Natural killer cell (primary cell): ENCODE measurements around the gene NAT14. TPM values are rescaled to one million over a fixed set of nuclear protein-coding genes. Genes with fewer than 3 reads are reported as not detected.

ENCODE experiments used
- ATAC-seq, 3 donors: fragments of 150-1000 bp in 2 of 3; fragments of 200-7000 bp in 1 of 3; cut with Tn5 transposase; 1 replicate in 1 of 3; 2 replicates in 2 of 3; pipeline ENCODE4 v1.10.0; 2021; ENCODE audit warnings: mild to moderate bottlenecking in 2 of 3, moderate library complexity in 2 of 3
- DNase-seq, 2 donors: peaks; one replicate each; pipeline versions ENCODE4 v3.0.0 to v3.0.0-alpha.2; 2013 to 2021; ENCODE audit warnings: mixed read lengths in 1 of 2
- H3K27ac ChIP-seq: one replicate; pipeline ENCODE4 v1.5.1; 2013; ENCODE audit warnings: mild to moderate bottlenecking, low read length
- H3K27me3 ChIP-seq: one replicate; pipeline ENCODE4 v1.6.1; 2013; ENCODE audit warnings: low read length; ENCODE audit not compliant: control insufficient read depth, insufficient read depth
- H3K36me3 ChIP-seq: one replicate; pipeline ENCODE4 v1.6.1; 2013; ENCODE audit warnings: low read length; ENCODE audit not compliant: control insufficient read depth, insufficient read depth
- H3K4me1 ChIP-seq: one replicate; pipeline ENCODE4 v1.6.1; 2013; ENCODE audit warnings: low read length; ENCODE audit not compliant: control insufficient read depth, insufficient read depth
- H3K4me3 ChIP-seq: one replicate; pipeline ENCODE4 v1.5.1; 2013; ENCODE audit warnings: low read length
- H3K9me3 ChIP-seq: one replicate; pipeline ENCODE4 v1.6.1; 2013; ENCODE audit warnings: low read length; ENCODE audit not compliant: control insufficient read depth, insufficient read depth
- H3K27ac Mint-ChIP-seq, 2 donors: one replicate each; pipeline ENCODE4 v1.8.0; 2022; ENCODE audit warnings: mild to moderate bottlenecking in 2 of 2, mixed read lengths in 2 of 2, moderate library complexity in 1 of 2
- H3K27me3 Mint-ChIP-seq, 2 donors: one replicate each; pipeline ENCODE4 v1.8.0; 2022; ENCODE audit warnings: low read depth in 2 of 2, mixed read lengths in 2 of 2
- H3K36me3 Mint-ChIP-seq: one replicate; pipeline ENCODE4 v1.8.0; 2022; ENCODE audit warnings: mixed read lengths
- H3K4me1 Mint-ChIP-seq, 2 donors: one replicate each; pipeline ENCODE4 v1.8.0; 2022; ENCODE audit warnings: mixed read lengths in 2 of 2
- H3K4me3 Mint-ChIP-seq: one replicate; pipeline ENCODE4 v1.8.0; 2022; ENCODE audit warnings: mild to moderate bottlenecking, moderate library complexity, mixed read lengths
- H3K9me3 Mint-ChIP-seq, 2 donors: one replicate each; pipeline ENCODE4 v1.8.0; 2022; ENCODE audit warnings: mixed read lengths in 2 of 2
- WGBS: methylation state at CpG from one replicate; pipeline ENCODE4 v1.1.7; 2013; ENCODE audit warnings: missing lambda C conversion rate; ENCODE audit not compliant: insufficient coverage; 5-methylcytosine and 5-hydroxymethylcytosine counted together
- intact Hi-C: fragments of 100-400 bp; cut with micrococcal nuclease; formaldehyde crosslinking; loops from one replicate; pipeline ENCODE4 v1.14.2; 2022
- total RNA-seq, 4 donors: library from RNA; stranded (reverse); fragments of 120-200 nt in 1 of 4; gene quantifications; one replicate each; pipeline versions ENCODE4 v1.2.3 to v1.2.4, GENCODE V29; 2013 to 2022
- TF ChIP-seq, protein P1 (sequence below): fragments of 200-600 bp; IDR thresholded peaks from one replicate; pipeline ENCODE4 v1.8.0; 2022; ENCODE audit warnings: antibody characterized with exemption

Gene NAT14
- total RNA-seq, 3 donors from 2014 or later (not counting 1 experiment from before 2014, with no cell fraction given): 8.7 to 12.5 (median 8.8) TPM

DNA sequence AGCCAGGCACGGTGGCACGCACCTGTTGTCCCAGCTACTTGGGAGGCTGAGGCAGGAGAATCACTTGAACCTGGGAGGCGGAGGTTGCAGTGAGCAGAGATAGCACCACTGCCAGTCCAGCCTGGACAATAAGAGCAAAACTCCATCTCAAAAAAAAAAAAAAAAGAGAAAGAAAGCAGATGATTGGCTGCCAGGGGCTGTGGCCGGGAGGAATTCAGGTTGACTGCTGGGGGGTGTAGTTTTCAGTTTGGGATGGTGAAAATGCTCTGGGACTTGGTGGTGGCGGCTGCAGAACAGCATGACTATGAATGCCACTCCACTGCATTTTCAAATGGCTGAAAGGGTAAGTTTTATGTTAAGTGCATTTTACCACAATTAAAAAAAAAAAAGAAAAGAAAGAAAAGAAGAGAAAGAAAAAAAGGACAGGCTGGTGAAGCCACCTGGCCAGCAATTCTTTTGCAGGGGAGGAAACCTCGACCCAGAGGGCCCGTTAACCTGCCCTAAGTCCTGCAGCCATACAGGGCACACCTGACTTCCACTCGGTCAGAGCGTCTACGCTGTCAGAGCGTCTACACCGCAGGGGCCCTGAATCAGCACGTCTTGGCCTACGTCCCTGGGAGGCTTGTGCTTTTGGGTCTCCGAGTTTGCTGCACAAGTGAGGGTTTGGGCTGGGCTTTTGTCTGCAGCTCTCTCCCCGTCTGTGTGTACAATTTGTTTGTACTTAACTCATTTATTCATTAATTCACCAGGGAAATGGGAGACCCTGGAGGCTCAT is 27.1 kb upstream of the NAT14 start:
- Histone ChIP-seq H3K36me3 (no peaks in the 10 kb centered on the region), H3K27me3 (peaks cover 3% of the 10 kb centered on the region), H3K27ac (no peak overlapping the region), H3K9me3 (no peaks in the 10 kb centered on the region), H3K4me3 (no peak overlapping the region), H3K4me1 (peaks cover 15% of the 10 kb centered on the region)
- Mint-ChIP-seq H3K36me3 (no peaks in the 10 kb centered on the region), H3K27ac (no peak overlapping the region), H3K9me3 (no peaks in the 10 kb centered on the region), H3K4me3 (no peak overlapping the region), H3K4me1 (peaks cover 24 to 33% of the 10 kb centered on the region in 2 donors), H3K27me3 (peaks cover 0 to 15% of the 10 kb centered on the region in 2 donors)
- TF ChIP-seq, protein P1, sequence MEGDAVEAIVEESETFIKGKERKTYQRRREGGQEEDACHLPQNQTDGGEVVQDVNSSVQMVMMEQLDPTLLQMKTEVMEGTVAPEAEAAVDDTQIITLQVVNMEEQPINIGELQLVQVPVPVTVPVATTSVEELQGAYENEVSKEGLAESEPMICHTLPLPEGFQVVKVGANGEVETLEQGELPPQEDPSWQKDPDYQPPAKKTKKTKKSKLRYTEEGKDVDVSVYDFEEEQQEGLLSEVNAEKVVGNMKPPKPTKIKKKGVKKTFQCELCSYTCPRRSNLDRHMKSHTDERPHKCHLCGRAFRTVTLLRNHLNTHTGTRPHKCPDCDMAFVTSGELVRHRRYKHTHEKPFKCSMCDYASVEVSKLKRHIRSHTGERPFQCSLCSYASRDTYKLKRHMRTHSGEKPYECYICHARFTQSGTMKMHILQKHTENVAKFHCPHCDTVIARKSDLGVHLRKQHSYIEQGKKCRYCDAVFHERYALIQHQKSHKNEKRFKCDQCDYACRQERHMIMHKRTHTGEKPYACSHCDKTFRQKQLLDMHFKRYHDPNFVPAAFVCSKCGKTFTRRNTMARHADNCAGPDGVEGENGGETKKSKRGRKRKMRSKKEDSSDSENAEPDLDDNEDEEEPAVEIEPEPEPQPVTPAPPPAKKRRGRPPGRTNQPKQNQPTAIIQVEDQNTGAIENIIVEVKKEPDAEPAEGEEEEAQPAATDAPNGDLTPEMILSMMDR: no peak
- no peak for ATAC-seq
- intact Hi-C loops: no loop called here
- no peak for DNase-seq
- 85% methylated on average over 15 of the region's 16 CpGs for WGBS

DNA sequence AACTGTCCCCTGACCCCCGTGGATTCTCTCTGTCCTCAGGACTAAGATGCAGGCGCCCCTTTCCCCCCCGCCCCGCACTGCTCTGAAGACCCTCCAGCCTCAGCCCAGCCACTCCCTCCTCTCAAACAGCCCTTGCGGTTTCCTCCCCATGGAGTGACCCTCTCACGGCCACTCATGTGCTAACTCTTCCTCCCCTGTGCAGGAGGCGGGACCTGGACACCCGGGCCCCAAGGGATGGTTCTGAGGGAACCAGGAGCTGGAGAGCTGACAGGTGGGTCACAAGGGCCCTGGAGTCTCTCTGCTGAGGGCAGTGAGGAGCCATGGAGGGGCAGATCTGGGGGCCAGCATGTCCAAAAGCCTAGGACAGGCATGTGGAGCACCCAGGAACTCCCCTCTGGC is 25.4 kb upstream of the NAT14 start:
- no peak for DNase-seq
- H3K27me3 Mint-ChIP-seq: peaks cover 0 to 3% of the 10 kb centered on the region in 2 donors

DNA sequence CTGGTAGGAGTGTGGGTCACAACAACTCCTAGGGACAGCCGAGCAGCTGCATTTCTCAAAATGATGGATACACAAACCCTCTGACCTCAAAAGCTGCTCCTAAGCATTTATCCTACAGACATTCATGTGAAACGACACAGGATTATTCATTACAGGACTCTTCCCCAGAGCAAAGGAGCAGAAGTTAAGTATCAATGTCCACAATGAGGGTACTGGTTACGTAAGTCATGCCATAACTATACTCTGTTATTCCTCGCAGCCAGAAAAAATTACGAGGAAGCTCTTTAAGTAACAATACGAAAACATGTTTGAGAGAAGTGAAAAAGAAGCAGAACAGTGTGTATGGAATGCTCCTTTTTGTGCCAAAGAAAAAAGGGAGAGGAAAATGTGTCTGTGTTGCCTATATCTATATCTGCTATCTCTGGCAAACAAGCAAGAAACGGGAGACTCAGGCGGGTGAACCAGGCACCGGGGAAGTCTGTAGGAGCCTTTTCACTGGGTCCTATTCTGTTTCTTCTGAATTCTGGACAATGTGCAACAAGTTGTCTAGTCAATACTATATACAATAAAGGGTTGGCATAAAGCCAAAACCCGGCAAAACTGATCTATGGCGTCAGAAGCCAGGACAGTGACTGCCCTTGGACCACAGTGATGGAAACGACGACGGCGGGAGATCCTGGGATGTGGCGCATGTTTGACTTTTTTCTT is 24.9 kb upstream of the NAT14 start:
- no peaks in the 10 kb centered on the region for H3K27me3 ChIP-seq
- no peak overlapping the region for H3K4me3 ChIP-seq
- WGBS: 87% methylated on average over 16 of the region's 16 CpGs
- Mint-ChIP-seq H3K27me3 (peaks cover 0 to 3% of the 10 kb centered on the region in 2 donors), H3K4me3 (peak overlapping the region; percentile 95), H3K4me1 (peaks cover 24 to 32% of the 10 kb centered on the region in 2 donors), H3K36me3 (no peaks in the 10 kb centered on the region), H3K9me3 (no peaks in the 10 kb centered on the region), H3K27ac (peak overlapping the region; percentile 31 to 92)
- no peaks in the 10 kb centered on the region for H3K9me3 ChIP-seq
- H3K27ac ChIP-seq: no peak overlapping the region
- H3K36me3 ChIP-seq: no peaks in the 10 kb centered on the region
- ATAC-seq (no peak), DNase-seq (no peak)
- intact Hi-C loops: loop anchor here (2.0 kb wide), 1 partner anchor 17 kb away; the partner anchor contains the start of gene ZNF628
- TF ChIP-seq, protein P1: no peak
- H3K4me1 ChIP-seq: peaks cover 15% of the 10 kb centered on the region

More for the DNA sequence above, 25.4 kb upstream of the NAT14 start:
- no peaks in the 10 kb centered on the region for H3K9me3 ChIP-seq
- H3K4me3 ChIP-seq: no peak overlapping the region
- peak overlapping the region in 1 of 2 donors; percentile 92 for H3K27ac Mint-ChIP-seq
- H3K36me3 ChIP-seq: no peaks in the 10 kb centered on the region
- H3K4me1 Mint-ChIP-seq: peaks cover 24 to 32% of the 10 kb centered on the region in 2 donors
- intact Hi-C loops: no loop called here
- H3K36me3 Mint-ChIP-seq: no peaks in the 10 kb centered on the region
- H3K4me1 ChIP-seq: peaks cover 15% of the 10 kb centered on the region
- no peak overlapping the region for H3K4me3 Mint-ChIP-seq
- TF ChIP-seq, protein P1: no peak
- no peaks in the 10 kb centered on the region for H3K27me3 ChIP-seq
- no peaks in the 10 kb centered on the region for H3K9me3 Mint-ChIP-seq
- 86% methylated on average over 8 of the region's 8 CpGs for WGBS
- no peak for ATAC-seq
- no peak overlapping the region for H3K27ac ChIP-seq
